Prostate gland (tissue), 2 donors: ENCODE results near the gene IL5. TPM values are rescaled to one million over a fixed set of nuclear protein-coding genes. Genes with fewer than 3 reads are reported as not detected.
A peak's percentile ranks its signal among the peaks of the same experiment; 100 is the strongest.
"Not testable (repeated sequence)": the region's sequence is repeated elsewhere in the genome, so short reads cannot be mapped to it uniquely, and the experiment has no call there.

Source experiments
- DNase-seq: peaks from one replicate; pipeline ENCODE4 v3.0.0-alpha.2; 2019; ENCODE audit warnings: low spot score
- H3K27ac ChIP-seq, 2 donors: fragments of 200-600 bp; sonication (generic); 2 replicates each; pipeline ENCODE4 v1.5.1; 2017 to 2019
- H3K27me3 ChIP-seq: fragments of 200-600 bp; sonication (generic); replicated peaks from 2 replicates; pipeline ENCODE4 v1.5.1; 2019; ENCODE audit not compliant: insufficient read depth
- H3K36me3 ChIP-seq, 2 donors: fragments of 200-600 bp; sonication (generic); 1 replicate in 1 of 2; 2 replicates in 1 of 2; pipeline versions ENCODE4 v1.5.1 to v1.8.1; 2017 to 2019
- H3K4me1 ChIP-seq: fragments of 200-600 bp; sonication (generic); replicated peaks from 2 replicates; pipeline ENCODE4 v1.5.1; 2019
- H3K4me3 ChIP-seq, 2 donors: fragments of 200-600 bp; sonication (generic); 2 replicates each; pipeline ENCODE4 v1.5.1; 2017 to 2019
- H3K9me3 ChIP-seq: fragments of 200-600 bp; sonication (generic); 2 replicates; pipeline ENCODE4 v1.5.1; 2017
- POLR2A ChIP-seq: fragments of 450-650 bp; IDR thresholded peaks from one replicate; pipeline ENCODE4 v1.6.1; 2016; ENCODE audit warnings: antibody characterized with exemption, mild to moderate bottlenecking
- POLR2AphosphoS5 ChIP-seq: sonication (generic); formaldehyde crosslinking; IDR thresholded peaks from one replicate; pipeline ENCODE4 v1.6.1; 2017; ENCODE audit warnings: antibody characterized with exemption
- WGBS: methylation state at CpG from one replicate; pipeline ENCODE4 v1.1.5; 2018; 5-methylcytosine and 5-hydroxymethylcytosine counted together
- intact Hi-C: fragments of 100-400 bp; cut with DNase I; formaldehyde crosslinking; loops from one replicate; pipeline ENCODE4 v1.14.2; 2022
- total RNA-seq, 2 donors: library from RNA; depleted of rRNA; stranded (reverse); fragments of >200 nt; gene quantifications; one replicate each; pipeline ENCODE4 v1.1.0, GENCODE V29; 2016
- TF ChIP-seq, protein P1 (sequence below), 4 experiments: fragments of 200-600 bp in 2 of 4; fragments of 450-650 bp in 2 of 4; sonication (generic) in 2 of 4; IDR thresholded peaks; 1 replicate in 3 of 4; 2 replicates in 1 of 4; pipeline ENCODE4 v1.5.1; 2016 to 2019; ENCODE audit warnings: antibody characterized with exemption in 4 of 4, mild to moderate bottlenecking in 2 of 4, moderate library complexity in 2 of 4

Gene IL5
- total RNA-seq, 2 donors from 2014 or later: not detected

DNA sequence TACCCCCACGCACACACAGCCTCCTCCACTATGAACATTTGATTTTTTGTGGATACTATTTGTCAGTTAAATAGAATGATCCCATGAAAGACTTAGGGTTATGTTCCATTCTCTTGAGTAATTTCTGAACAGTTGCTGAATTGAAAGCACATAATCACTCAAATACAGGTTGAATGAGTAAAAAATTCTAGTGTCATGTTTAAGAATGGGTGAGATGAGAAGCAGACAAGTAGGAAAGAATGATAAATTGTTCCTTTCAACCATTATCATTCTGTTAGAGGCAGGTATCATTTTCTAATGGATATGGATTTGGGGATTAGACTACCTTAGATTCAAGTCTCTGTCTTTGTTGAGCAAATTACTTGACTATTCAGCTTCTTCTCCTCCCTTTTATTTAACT, 32.8 kb upstream of the IL5 start:
- intact Hi-C loops: no loop called here
- TF ChIP-seq POLR2A: no peak
- DNase-seq: no peak
- WGBS: 95% methylated on average over 1 of the region's 1 CpG
- Histone ChIP-seq H3K36me3 (peaks cover 0 to 10% of the 10 kb centered on the region in 2 donors), H3K27me3 (no peaks in the 10 kb centered on the region), H3K9me3 (no peaks in the 10 kb centered on the region), H3K4me3 (no peak overlapping the region), H3K27ac (no peak overlapping the region), H3K4me1 (no peaks in the 10 kb centered on the region)

DNA sequence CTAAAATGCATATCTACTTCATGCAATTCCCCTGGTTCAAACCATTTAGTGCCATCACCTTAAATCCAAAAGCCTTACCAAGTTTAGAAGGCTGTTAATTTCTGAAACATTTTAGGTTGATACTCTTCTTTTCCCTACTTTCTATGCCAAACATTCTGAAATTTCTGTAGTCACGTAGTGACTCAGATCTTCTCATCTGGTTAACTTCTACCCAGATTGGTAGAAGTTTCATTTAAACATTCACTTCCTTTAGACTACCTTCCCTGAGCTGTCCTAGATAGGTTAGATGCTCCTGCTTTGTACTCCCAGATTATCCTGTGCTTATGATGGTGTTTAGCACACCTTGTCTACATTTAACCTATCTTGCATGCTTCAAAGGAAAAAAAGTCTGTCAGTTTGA, 23.3 kb upstream of the IL5 start:
- WGBS: 94% methylated on average over 1 of the region's 1 CpG
- TF ChIP-seq POLR2A (no peak), POLR2AphosphoS5 (no peak)
- TF ChIP-seq, protein P1, sequence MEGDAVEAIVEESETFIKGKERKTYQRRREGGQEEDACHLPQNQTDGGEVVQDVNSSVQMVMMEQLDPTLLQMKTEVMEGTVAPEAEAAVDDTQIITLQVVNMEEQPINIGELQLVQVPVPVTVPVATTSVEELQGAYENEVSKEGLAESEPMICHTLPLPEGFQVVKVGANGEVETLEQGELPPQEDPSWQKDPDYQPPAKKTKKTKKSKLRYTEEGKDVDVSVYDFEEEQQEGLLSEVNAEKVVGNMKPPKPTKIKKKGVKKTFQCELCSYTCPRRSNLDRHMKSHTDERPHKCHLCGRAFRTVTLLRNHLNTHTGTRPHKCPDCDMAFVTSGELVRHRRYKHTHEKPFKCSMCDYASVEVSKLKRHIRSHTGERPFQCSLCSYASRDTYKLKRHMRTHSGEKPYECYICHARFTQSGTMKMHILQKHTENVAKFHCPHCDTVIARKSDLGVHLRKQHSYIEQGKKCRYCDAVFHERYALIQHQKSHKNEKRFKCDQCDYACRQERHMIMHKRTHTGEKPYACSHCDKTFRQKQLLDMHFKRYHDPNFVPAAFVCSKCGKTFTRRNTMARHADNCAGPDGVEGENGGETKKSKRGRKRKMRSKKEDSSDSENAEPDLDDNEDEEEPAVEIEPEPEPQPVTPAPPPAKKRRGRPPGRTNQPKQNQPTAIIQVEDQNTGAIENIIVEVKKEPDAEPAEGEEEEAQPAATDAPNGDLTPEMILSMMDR (IDR thresholded peaks at IDR 0.05): no peak

DNA sequence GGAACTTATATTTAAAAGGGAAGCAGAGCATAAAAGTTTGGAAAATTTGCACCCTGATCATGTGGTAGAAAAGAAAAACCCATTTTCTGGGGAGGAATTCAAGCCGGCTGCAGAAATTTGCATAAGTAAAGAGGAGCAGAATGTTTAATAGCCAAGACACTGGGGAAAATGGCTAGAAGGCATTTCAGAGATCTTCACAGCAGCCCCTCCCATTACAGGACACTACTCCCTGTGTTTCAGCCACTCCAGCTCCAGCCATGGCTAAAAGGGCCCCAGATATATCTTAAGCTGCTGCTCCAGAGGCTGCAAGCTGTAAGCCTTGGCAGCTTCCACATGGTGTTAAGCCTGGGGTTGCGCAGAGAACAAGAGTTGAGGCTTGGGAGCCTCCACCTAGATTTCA, 21.2 kb upstream of the IL5 start:
- H3K4me1 ChIP-seq, H3K27ac ChIP-seq, H3K36me3 ChIP-seq, H3K27me3 ChIP-seq, intact Hi-C loops, DNase-seq, H3K9me3 ChIP-seq, H3K4me3 ChIP-seq: not testable (repeated sequence)
- 98% methylated on average over 2 of the region's 2 CpGs for WGBS

More for the DNA sequence above, 23.3 kb upstream of the IL5 start:
- Histone ChIP-seq H3K27me3 (no peaks in the 10 kb centered on the region), H3K4me1 (no peaks in the 10 kb centered on the region), H3K9me3 (no peaks in the 10 kb centered on the region), H3K4me3 (no peak overlapping the region), H3K36me3 (no peaks in the 10 kb centered on the region), H3K27ac (no peak overlapping the region)
- DNase-seq: no peak
- intact Hi-C loops: no loop called here

- no peak for DNase-seq
- TF ChIP-seq POLR2A (no peak), POLR2AphosphoS5 (no peak)
- TF ChIP-seq, protein P1 (IDR thresholded peaks at IDR 0.05): no peak
- 97% methylated on average over 3 of the region's 3 CpGs for WGBS
- intact Hi-C loops: no loop called here
- H3K36me3 ChIP-seq: no peaks in the 10 kb centered on the region
- no peaks in the 10 kb centered on the region for H3K27me3 ChIP-seq
- H3K4me3 ChIP-seq: no peak overlapping the region
- no peak overlapping the region for H3K27ac ChIP-seq
- no peaks in the 10 kb centered on the region for H3K4me1 ChIP-seq
- H3K9me3 ChIP-seq: no peaks in the 10 kb centered on the region
Measured at GRCh38 chr5:132561601-132562000, 18.3 kb upstream of the IL5 start.

- Histone ChIP-seq H3K27me3 (no peaks in the 10 kb centered on the region), H3K4me1 (no peaks in the 10 kb centered on the region), H3K4me3 (no peak overlapping the region), H3K27ac (no peak overlapping the region), H3K9me3 (no peaks in the 10 kb centered on the region), H3K36me3 (no peaks in the 10 kb centered on the region)
- WGBS: 84% methylated on average over 2 of the region's 2 CpGs
- TF ChIP-seq, protein P1 (IDR thresholded peaks at IDR 0.05): no peak
- TF ChIP-seq POLR2AphosphoS5: no peak
- intact Hi-C loops: no loop called here
- no peak for DNase-seq
Measured at GRCh38 chr5:132559383-132560060, 16.2 kb upstream of the IL5 start.

DNA sequence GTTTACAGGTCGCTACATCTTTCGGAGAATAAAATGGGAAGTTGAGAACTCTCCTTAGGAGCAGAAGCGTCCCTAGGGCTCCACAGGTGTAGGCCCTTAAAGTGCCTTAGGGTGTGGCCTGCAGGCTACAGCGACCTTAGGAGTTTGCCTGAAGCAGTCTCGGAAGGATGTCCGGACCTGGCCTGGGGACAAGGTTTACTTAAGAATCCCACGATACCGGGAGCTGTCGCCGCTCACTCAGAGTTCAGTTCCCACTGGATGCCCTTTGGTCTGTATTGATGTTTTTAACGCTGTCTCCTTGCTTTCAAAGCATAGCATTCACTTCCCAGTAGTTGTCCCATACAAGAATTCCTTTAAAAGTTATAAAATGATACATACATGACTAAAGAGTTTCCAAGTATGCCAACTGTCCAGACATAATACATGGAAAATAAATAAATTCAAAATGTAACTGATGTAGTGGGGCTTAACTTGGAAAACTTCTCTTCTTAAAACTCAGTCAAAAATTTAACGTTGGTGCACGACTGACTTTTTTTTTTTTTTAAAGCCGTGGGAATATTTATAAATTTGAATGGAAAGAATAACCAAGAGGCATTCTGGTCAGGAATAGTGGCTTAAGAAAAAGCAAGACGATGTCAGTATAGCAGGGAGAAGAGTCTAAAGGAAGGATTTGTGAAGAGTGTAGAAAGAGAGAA, 14.3 kb upstream of the IL5 start:
- Histone ChIP-seq H3K27me3 (no peaks in the 10 kb centered on the region), H3K4me3 (peak overlapping the region; percentile 59 to 71), H3K36me3 (no peaks in the 10 kb centered on the region), H3K9me3 (no peaks in the 10 kb centered on the region), H3K27ac (peak overlapping the region; percentile 77 to 81), H3K4me1 (no peaks in the 10 kb centered on the region)
- DNase-seq: peak; percentile 14
- TF ChIP-seq, protein P1 (IDR thresholded peaks at IDR 0.05): no peak
- TF ChIP-seq POLR2A (no peak), POLR2AphosphoS5 (no peak)
- 5% methylated on average over 15 of the region's 15 CpGs for WGBS
- intact Hi-C loops: no loop called here
